Endothelial cell of umbilical vein (primary cell): ENCODE measurements around the gene CCL8. TPM values are rescaled to one million over a fixed set of nuclear protein-coding genes. Genes with fewer than 3 reads are reported as not detected.

Experiments
- BruUV-seq: library from RNA; stranded (reverse); fragments of 400-500 nt; replicated peaks from 2 replicates; lab custom pipeline; 2021; lab: Mats Ljungman, UMichigan
- CTCF ChIA-PET: fragments of 300-600, 350-600 bp; sonication (Branson Sonifier 250); formaldehyde crosslinking; loops from one replicate; lab custom pipeline; 2021; ENCODE audit warnings: antibody characterized with exemption, inconsistent platforms; lab: Charles Lee
- POLR2A ChIA-PET: fragments of 300-600, 350-600 bp; sonication (Branson Sonifier 250); formaldehyde crosslinking; loops from one replicate; lab custom pipeline; 2021; ENCODE audit warnings: antibody characterized with exemption, inconsistent platforms; lab: Charles Lee
- DNase-seq: peaks from one replicate; pipeline ENCODE4 v3.0.0-alpha.2; 2011; ENCODE audit warnings: low read depth, low spot score
- FAIRE-seq: peaks from 2 replicates; lab custom pipeline; 2011; peaks lifted over from hg19 to GRCh38; lab: Jason Lieb, UNC
- H2AFZ ChIP-seq: 2 replicates; pipeline ENCODE4 v1.6.0; 2012; ENCODE audit warnings: low read depth, low read length, control low read depth, inconsistent platforms
- H3K27ac ChIP-seq: 2 replicates; pipeline ENCODE4 v1.5.1; 2011; ENCODE audit warnings: low read depth, mild to moderate bottlenecking, control low read depth, low read length, moderate library complexity; ENCODE audit not compliant: insufficient read depth
- H3K27me3 ChIP-seq, 2 experiments: 2 replicates each; pipeline versions ENCODE4 v1.6.0 to v1.6.1; 2011; ENCODE audit warnings: low read length in 2 of 2, mixed read lengths in 1 of 2; ENCODE audit not compliant: control insufficient read depth in 2 of 2, insufficient read depth in 2 of 2
- H3K36me3 ChIP-seq, 2 experiments: 2 replicates in 1 of 2; 3 replicates in 1 of 2; pipeline ENCODE4 v1.5.1; 2011; ENCODE audit warnings: low read length in 2 of 2, mild to moderate bottlenecking in 1 of 2, moderate library complexity in 1 of 2; ENCODE audit not compliant: control insufficient read depth in 2 of 2, insufficient read depth in 2 of 2; ENCODE audit errors: extremely low read depth in 1 of 2
- H3K4me1 ChIP-seq: 3 replicates; pipeline ENCODE4 v1.5.1; 2011; ENCODE audit warnings: mild to moderate bottlenecking, low read length; ENCODE audit not compliant: control insufficient read depth, insufficient read depth; ENCODE audit errors: extremely low read depth
- H3K4me2 ChIP-seq: 2 replicates; pipeline ENCODE4 v1.6.1; 2011; ENCODE audit warnings: low read length, control low read depth, mixed read lengths; ENCODE audit not compliant: insufficient read depth
- H3K4me3 ChIP-seq, 3 experiments: fragments of 200-600 bp in 1 of 3; sonication (generic), shearing (Covaris generic) in 1 of 3; replicated peaks in 1 of 3; 2 replicates each; pipeline ENCODE4 v1.5.1; 2011 to 2016; ENCODE audit warnings: control low read depth in 3 of 3, low read length in 3 of 3, mild to moderate bottlenecking in 2 of 3, inconsistent platforms in 1 of 3, low read depth in 1 of 3, moderate library complexity in 1 of 3; ENCODE audit not compliant: insufficient read depth in 1 of 3
- H3K79me2 ChIP-seq: 2 replicates; pipeline ENCODE4 v1.6.0; 2012; ENCODE audit warnings: low read length, inconsistent platforms; ENCODE audit not compliant: control insufficient read depth, insufficient read depth
- H3K9ac ChIP-seq: replicated peaks from 2 replicates; pipeline ENCODE3; 2011; ENCODE audit warnings: low read length, control low read depth; ENCODE audit not compliant: insufficient read depth; ENCODE audit errors: extremely low read depth
- H3K9me1 ChIP-seq: replicated peaks from 3 replicates; pipeline ENCODE4 v1.6.0; 2011; ENCODE audit warnings: mild to moderate bottlenecking, low read length; ENCODE audit not compliant: control insufficient read depth, insufficient read depth; ENCODE audit errors: extremely low read depth
- H3K9me3 ChIP-seq: replicated peaks from 2 replicates; pipeline ENCODE4 v1.5.1; 2012; ENCODE audit warnings: low read length, inconsistent platforms; ENCODE audit not compliant: control insufficient read depth, insufficient read depth
- H4K20me1 ChIP-seq: replicated peaks from 2 replicates; pipeline ENCODE3; 2011; ENCODE audit warnings: mild to moderate bottlenecking, low read length; ENCODE audit not compliant: control insufficient read depth, insufficient read depth; ENCODE audit errors: extremely low read depth
- EZH2 ChIP-seq: IDR thresholded peaks from 2 replicates; pipeline ENCODE4 v1.6.1; 2012; ENCODE audit warnings: borderline replicate concordance, low read depth, mild to moderate bottlenecking, moderate library complexity, low read length, inconsistent platforms; ENCODE audit not compliant: severe bottlenecking
- FOS ChIP-seq: IDR thresholded peaks from 2 replicates; pipeline ENCODE4 v1.6.1; 2011; ENCODE audit warnings: mild to moderate bottlenecking, low read length, moderate library complexity, borderline replicate concordance; ENCODE audit not compliant: insufficient read depth
- GATA2 ChIP-seq: IDR thresholded peaks from 2 replicates; pipeline ENCODE4 v1.7.0; 2011; ENCODE audit warnings: low read depth, mild to moderate bottlenecking, moderate library complexity, mixed read lengths, low read length; ENCODE audit not compliant: insufficient read length, insufficient read depth
- JUN ChIP-seq: IDR thresholded peaks from 2 replicates; pipeline ENCODE4 v1.6.1; 2011; ENCODE audit warnings: borderline replicate concordance, low read depth; ENCODE audit not compliant: insufficient read length, insufficient read depth
- MYC ChIP-seq: IDR thresholded peaks from one replicate; pipeline ENCODE4 v1.6.1; 2011; ENCODE audit warnings: mild to moderate bottlenecking, low read depth, low read length
- POLR2A ChIP-seq: IDR thresholded peaks from 2 replicates; pipeline ENCODE4 v1.6.1; 2012; ENCODE audit warnings: low read depth, mild to moderate bottlenecking, control low read depth, low read length
- POLR2AphosphoS5 ChIP-seq: IDR thresholded peaks from 2 replicates; pipeline ENCODE4 v1.6.1; 2012; ENCODE audit warnings: low read depth, mild to moderate bottlenecking, control low read depth, low read length, moderate library complexity; ENCODE audit not compliant: insufficient read depth
- dilution Hi-C: fragments of 300-500 bp; cut with MboI; formaldehyde crosslinking; loops from one replicate; pipeline ENCODE4 v1.15.0; 2019; ENCODE audit warnings: low sequenced_read_pairs; ENCODE audit not compliant: extremely low pct_ligation_motif_present
- intact Hi-C: fragments of 100-400 bp; cut with micrococcal nuclease; formaldehyde crosslinking; loops from one replicate; pipeline ENCODE4 v1.10.0; 2022
- polyA plus RNA-seq, 4 experiments: library from polyadenylated mRNA; depleted of rRNA in 3 of 4; stranded (reverse) in 3 of 4; unstranded in 1 of 4; fragments of >200 nt; gene quantifications; 2 replicates each; pipeline versions ENCODE4 v1.2.1 to v1.2.3, GENCODE V29; 2011 to 2012; ENCODE audit warnings: missing spikeins in 1 of 4
- total RNA-seq: library from RNA; stranded (reverse); gene quantifications from 2 replicates; pipeline ENCODE4 v1.2.3, GENCODE V29; 2021
- TF ChIP-seq, protein P1 (sequence below), 2 donors: IDR thresholded peaks; 1 replicate in 1 of 2; 2 replicates in 1 of 2; pipeline ENCODE4 v1.5.1; 2011; ENCODE audit warnings: low read length in 2 of 2, mild to moderate bottlenecking in 2 of 2, moderate library complexity in 2 of 2, control low read depth in 1 of 2, inconsistent platforms in 1 of 2, low read depth in 1 of 2; ENCODE audit not compliant: insufficient read depth in 1 of 2; ENCODE audit errors: extremely low read depth in 1 of 2
- TF ChIP-seq, protein P2 (sequence below): IDR thresholded peaks from 2 replicates; pipeline ENCODE4 v1.6.1; 2011; ENCODE audit not compliant: insufficient read depth, insufficient read length

CCL8 gene
- total and polyA plus RNA-seq, 2 donors (not counting 3 experiments of a cell fraction or from before 2014, with no cell fraction given): not detected

DNA sequence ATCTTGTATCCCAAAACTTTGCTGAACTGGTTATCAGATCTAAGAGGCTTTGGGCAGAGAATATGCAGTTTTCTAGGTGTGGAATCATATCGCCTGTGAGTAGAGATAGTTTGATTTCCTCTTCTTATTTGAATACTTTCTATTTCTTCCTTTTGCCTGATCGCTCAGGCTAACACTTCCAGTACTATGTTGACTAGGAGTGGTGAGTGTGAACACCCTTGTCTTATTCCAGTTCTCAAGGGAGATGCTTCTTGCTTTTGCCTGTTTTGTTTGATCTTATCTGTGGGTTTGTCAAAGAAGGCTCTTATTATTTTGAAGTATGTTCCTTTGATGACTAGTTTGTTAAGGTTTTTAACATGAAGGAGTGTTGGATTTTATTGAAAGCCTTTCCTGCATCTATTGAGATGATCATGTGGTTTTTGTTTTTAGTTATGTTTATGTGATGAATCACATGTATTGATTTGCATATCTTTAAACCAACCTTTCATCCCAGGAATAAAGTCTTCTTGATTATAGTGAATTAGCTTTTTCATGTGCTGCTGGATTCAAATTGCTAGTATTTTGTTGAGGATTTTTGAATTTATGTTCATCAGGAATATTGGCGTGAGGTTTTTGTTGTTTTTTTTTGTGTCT, 20.0 kb downstream of the CCL8 start:
- H3K27ac ChIP-seq: no peak overlapping the region
- H3K4me1 ChIP-seq: no peaks in the 10 kb centered on the region
- FAIRE-seq (no peak), DNase-seq (no peak)
- no peaks in the 10 kb centered on the region for H3K9me3 ChIP-seq
- POLR2A ChIA-PET: no interaction called here
- no peak overlapping the region for H3K9ac ChIP-seq
- no peaks in the 10 kb centered on the region for H3K36me3 ChIP-seq
- CTCF ChIA-PET: interaction anchor here (1.0 to 1.8 kb wide), 4 partner anchors 16 to 168 kb away, joined by 3 to 4 read pairs (median 4); no protein-coding TSS in a partner anchor
- BruUV-seq: no TSS peak
- H4K20me1 ChIP-seq: no peaks in the 10 kb centered on the region
- H3K79me2 ChIP-seq: no peaks in the 10 kb centered on the region
- intact Hi-C loops (loop anchor here (10.0 kb wide), 1 partner anchor 404 kb away; no protein-coding TSS in a partner anchor), dilution Hi-C loops (no loop called here)
- peaks cover 0 to 5% of the 10 kb centered on the region in 2 experiments for H3K27me3 ChIP-seq
- H2AFZ ChIP-seq: no peak overlapping the region
- no peaks in the 10 kb centered on the region for H3K9me1 ChIP-seq
- no peak overlapping the region for H3K4me3 ChIP-seq
- TF ChIP-seq MYC: no peak
- TF ChIP-seq EZH2: no peak
- TF ChIP-seq, protein P1, sequence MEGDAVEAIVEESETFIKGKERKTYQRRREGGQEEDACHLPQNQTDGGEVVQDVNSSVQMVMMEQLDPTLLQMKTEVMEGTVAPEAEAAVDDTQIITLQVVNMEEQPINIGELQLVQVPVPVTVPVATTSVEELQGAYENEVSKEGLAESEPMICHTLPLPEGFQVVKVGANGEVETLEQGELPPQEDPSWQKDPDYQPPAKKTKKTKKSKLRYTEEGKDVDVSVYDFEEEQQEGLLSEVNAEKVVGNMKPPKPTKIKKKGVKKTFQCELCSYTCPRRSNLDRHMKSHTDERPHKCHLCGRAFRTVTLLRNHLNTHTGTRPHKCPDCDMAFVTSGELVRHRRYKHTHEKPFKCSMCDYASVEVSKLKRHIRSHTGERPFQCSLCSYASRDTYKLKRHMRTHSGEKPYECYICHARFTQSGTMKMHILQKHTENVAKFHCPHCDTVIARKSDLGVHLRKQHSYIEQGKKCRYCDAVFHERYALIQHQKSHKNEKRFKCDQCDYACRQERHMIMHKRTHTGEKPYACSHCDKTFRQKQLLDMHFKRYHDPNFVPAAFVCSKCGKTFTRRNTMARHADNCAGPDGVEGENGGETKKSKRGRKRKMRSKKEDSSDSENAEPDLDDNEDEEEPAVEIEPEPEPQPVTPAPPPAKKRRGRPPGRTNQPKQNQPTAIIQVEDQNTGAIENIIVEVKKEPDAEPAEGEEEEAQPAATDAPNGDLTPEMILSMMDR (IDR thresholded peaks at IDR 0.05; ENCODE audit: extremely low read depth in 1 of 2, insufficient read depth in 1 of 2, low read depth in 1 of 2, low read length in 2 of 2): no peak
- no peak for TF ChIP-seq JUN
- TF ChIP-seq POLR2A: no peak
- H3K4me2 ChIP-seq: no peak overlapping the region

DNA sequence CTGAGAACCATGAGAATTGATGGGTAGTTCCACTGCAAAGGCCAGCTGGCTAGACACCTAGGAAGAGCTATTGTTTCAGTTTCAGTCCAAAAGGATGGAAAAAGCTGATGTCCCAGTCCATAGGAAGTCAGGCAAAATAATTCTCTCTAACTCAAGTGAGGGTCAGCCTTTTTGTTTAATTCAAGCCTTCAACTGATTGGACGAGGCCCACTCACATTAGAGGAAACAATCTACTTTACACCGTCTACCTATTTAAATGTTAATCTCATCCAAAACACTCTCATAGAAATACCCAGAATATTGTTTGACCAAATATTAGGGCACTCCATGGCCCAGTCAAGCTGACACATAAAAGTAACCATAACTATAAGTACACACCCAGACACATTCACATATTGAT, 22.7 kb downstream of the CCL8 start:
- Histone ChIP-seq H3K9me3 (no peaks in the 10 kb centered on the region), H3K27ac (no peak overlapping the region), H2AFZ (no peak overlapping the region), H3K4me3 (no peak overlapping the region), H4K20me1 (no peaks in the 10 kb centered on the region), H3K4me2 (no peak overlapping the region), H3K9ac (no peak overlapping the region), H3K79me2 (no peaks in the 10 kb centered on the region), H3K9me1 (no peaks in the 10 kb centered on the region), H3K4me1 (no peaks in the 10 kb centered on the region), H3K36me3 (no peaks in the 10 kb centered on the region), H3K27me3 (peaks cover 3 to 5% of the 10 kb centered on the region in 2 experiments)
- TF ChIP-seq EZH2 (no peak), GATA2 (no peak), FOS (no peak), POLR2A (no peak), MYC (no peak), POLR2AphosphoS5 (no peak), JUN (no peak)
- TF ChIP-seq, protein P2, sequence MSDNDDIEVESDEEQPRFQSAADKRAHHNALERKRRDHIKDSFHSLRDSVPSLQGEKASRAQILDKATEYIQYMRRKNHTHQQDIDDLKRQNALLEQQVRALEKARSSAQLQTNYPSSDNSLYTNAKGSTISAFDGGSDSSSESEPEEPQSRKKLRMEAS: no peak
- DNase-seq (no peak), FAIRE-seq (no peak)
- CTCF ChIA-PET: no interaction called here
- POLR2A ChIA-PET: no interaction called here
- no TSS peak for BruUV-seq
- dilution Hi-C loops: no loop called here
- intact Hi-C loops: no loop called here
